HG02588 (cell line): ENCODE measurements around the gene ETDC.

Experiments
- ATAC-seq: cut with Tn5 transposase; IDR thresholded peaks from one replicate; pipeline ENCODE4 v1.9.1; 2021; ENCODE audit warnings: mild to moderate bottlenecking, moderate library complexity; ENCODE audit not compliant: unreplicated experiment

Gene ETDC

DNA sequence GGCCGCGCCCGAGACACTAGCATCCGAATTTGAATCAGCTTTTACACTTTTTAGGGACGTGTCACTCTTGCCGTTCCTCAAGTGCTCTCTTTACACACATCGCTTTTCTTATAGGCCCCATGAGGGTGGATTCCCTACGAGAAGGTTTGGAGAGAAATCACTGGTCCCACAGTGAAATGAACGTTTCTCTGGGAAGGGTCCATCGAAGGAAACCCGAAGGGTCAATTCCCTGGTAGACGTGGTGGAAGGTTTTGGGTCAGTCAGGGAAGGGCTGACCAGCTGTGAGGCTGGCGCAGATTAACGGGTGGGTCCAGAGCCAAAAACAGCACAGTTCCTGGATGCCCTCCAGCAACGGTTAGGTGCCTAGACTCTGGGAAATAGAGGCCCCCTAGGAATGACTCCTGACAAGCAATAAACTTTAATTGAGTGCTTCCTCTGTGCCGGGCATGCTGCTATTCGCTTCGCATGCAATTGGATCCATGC, 35.9 kb downstream of the ETDC start:
- ATAC-seq = no peak

DNA sequence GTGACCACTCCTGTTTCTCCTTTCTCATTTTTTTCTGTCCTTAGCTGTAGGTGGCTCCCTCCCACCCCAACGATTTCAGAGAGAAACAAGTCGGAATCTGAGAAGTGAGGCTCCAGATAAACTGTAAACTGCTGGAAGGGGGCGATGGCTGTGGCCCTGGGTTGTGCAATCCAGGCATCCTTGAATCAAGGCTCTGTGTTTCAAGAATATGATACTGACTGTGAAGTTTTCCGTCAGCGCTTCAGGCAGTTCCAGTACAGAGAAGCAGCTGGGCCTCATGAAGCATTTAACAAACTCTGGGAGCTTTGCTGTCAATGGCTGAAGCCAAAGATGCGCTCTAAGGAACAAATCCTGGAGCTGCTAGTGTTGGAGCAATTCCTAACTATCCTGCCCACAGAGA, 37.7 kb downstream of the ETDC start:
- ATAC-seq = no peak

DNA sequence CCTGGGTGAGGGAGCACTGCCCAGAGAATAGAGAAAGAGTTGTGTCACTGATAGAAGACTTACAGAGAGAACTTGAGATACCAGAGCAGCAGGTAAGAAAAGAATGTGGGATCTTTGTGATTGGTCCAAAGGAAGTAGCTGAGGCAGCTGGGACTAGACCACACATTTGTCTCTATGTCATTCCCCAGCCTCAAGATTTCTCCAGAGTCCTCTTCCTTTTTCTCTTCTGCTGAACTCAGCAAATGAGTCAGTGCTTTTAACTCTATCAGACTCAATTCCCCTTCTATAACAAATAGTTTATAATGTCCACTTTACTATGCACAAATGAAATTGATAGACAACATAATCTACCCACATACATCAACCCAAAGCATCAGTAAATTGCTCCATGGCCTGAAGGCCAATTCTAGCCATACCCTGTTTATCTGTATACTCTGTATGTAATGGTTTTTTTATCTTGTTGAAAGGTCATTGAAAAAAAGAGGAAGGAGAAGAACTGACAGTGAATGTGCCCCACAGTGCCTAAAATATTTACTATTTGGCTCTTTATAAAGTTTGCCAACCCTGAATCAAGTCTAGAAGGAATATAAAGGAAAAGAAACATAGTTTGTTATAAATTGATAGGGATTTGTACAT, 38.2 kb downstream of the ETDC start:
- ATAC-seq = no peak

DNA sequence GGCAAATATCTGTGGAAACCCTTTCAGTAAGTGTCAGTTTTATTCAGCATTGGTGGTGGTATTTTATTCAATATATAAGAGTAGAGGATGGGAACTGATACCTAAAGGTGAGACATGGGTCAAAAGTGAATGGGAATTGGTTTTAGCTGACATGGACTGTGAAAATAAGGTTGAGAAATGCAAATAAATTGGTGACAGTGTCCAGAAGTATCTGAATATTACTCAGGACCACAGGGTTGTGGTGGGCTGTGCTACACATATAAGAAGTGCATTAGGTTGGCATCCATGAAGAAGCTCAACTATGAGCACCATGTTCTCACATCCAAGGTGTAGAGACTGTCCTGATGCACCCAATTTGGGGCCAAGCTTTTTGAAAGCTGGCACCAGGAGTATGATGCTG, 45.0 kb downstream of the ETDC start:
- ATAC-seq = no peak
